ENCODE results near the gene RAD23B.

RAD23B gene

DNA sequence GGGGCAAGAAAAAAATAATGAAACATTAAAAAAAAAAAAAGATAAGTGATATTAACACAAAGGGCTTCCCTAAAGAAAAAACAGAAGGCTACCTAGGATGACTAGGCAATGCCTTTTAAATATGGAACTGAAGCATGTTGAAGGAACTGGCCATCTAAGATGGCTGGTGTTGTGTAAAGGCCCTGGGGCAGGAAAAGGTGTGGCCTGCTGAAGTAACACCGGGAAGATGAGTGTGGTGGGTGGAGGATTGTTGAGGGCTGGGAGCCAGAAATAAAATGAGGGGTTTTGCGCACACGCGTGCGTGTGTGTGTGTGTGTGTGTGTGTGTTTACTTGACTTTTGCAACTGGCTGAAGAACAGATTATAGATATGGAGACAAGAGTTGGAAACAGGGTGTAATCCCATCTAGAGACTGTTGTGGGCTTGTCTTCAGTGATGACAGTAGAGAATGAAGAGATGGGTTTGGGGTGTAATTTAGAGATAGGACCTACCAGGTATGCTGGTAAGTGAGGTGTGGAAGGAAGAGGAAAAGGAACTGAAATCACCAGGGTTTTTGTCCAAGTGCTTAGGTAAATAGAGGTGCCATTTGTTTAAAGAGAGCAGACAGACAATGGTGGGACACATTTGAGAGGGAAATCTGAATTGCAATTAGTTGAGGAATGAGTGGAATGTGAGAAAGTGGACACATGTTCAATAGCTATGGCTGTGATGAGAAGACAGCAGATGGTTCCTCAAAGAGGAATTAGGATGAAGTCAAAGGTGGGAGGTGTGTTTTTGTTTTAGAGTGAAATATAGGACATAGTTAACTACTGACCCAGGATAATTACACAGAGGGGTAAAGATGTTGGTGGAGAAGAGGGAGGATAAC lies 33.9 kb downstream of the RAD23B start:
- no peak for TF ChIP-seq POLR2AphosphoS5 (IDR thresholded peaks at IDR 0.05; ENCODE audit: low read depth)
- peak; percentile 2; the same call in 1 of the 2 replicates for TF ChIP-seq SPI1 (IDR thresholded peaks at IDR 0.05; ENCODE audit: borderline replicate concordance, low read depth)
- TF ChIP-seq, protein P1, sequence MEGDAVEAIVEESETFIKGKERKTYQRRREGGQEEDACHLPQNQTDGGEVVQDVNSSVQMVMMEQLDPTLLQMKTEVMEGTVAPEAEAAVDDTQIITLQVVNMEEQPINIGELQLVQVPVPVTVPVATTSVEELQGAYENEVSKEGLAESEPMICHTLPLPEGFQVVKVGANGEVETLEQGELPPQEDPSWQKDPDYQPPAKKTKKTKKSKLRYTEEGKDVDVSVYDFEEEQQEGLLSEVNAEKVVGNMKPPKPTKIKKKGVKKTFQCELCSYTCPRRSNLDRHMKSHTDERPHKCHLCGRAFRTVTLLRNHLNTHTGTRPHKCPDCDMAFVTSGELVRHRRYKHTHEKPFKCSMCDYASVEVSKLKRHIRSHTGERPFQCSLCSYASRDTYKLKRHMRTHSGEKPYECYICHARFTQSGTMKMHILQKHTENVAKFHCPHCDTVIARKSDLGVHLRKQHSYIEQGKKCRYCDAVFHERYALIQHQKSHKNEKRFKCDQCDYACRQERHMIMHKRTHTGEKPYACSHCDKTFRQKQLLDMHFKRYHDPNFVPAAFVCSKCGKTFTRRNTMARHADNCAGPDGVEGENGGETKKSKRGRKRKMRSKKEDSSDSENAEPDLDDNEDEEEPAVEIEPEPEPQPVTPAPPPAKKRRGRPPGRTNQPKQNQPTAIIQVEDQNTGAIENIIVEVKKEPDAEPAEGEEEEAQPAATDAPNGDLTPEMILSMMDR (IDR thresholded peaks at IDR 0.05; ENCODE audit: insufficient read depth, low read length) = no peak
- no peak for TF ChIP-seq GABPA (IDR thresholded peaks at IDR 0.05; ENCODE audit: low read depth)
- TF ChIP-seq, protein P2, sequence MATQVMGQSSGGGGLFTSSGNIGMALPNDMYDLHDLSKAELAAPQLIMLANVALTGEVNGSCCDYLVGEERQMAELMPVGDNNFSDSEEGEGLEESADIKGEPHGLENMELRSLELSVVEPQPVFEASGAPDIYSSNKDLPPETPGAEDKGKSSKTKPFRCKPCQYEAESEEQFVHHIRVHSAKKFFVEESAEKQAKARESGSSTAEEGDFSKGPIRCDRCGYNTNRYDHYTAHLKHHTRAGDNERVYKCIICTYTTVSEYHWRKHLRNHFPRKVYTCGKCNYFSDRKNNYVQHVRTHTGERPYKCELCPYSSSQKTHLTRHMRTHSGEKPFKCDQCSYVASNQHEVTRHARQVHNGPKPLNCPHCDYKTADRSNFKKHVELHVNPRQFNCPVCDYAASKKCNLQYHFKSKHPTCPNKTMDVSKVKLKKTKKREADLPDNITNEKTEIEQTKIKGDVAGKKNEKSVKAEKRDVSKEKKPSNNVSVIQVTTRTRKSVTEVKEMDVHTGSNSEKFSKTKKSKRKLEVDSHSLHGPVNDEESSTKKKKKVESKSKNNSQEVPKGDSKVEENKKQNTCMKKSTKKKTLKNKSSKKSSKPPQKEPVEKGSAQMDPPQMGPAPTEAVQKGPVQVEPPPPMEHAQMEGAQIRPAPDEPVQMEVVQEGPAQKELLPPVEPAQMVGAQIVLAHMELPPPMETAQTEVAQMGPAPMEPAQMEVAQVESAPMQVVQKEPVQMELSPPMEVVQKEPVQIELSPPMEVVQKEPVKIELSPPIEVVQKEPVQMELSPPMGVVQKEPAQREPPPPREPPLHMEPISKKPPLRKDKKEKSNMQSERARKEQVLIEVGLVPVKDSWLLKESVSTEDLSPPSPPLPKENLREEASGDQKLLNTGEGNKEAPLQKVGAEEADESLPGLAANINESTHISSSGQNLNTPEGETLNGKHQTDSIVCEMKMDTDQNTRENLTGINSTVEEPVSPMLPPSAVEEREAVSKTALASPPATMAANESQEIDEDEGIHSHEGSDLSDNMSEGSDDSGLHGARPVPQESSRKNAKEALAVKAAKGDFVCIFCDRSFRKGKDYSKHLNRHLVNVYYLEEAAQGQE (IDR thresholded peaks at IDR 0.05; ENCODE audit: insufficient replicate concordance, low read depth) = no peak
- H3K4me3 ChIP-seq (replicated peaks; ENCODE audit: insufficient read depth, low read length) = no peak overlapping the region
- H3K27me3 ChIP-seq (ENCODE audit: insufficient read depth, poor library complexity, severe bottlenecking) = no peaks in the 10 kb centered on the region
- no peak overlapping the region for H3K27ac ChIP-seq (replicated peaks)
- peak in 1 of 2 experiments; percentile 42 for DNase-seq (ENCODE audit: low read depth in 1 of 2, low spot score in 1 of 2)

DNA sequence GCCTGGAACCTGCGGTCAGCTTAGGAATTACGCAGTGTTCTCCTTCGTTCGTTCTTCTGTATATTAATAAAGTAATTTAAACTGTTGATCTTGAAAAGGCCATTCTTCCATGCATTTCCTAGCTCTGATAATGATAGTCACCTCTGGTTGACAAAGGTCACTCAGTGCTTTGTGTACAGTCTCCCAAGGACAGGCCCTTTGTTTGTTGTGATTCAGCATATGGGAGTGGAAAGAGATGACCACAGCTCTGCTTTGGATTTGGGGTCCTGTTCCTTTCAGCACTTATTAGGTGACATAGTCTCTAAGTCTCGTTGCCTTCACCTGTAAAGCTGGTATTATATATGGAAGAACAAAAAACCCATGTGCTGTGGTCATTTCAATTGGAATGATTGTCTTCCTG lies 39.6 kb downstream of the RAD23B start:
- no peaks in the 10 kb centered on the region for H3K27me3 ChIP-seq (ENCODE audit: insufficient read depth, poor library complexity, severe bottlenecking)
- H3K27ac ChIP-seq (replicated peaks) = no peak overlapping the region
- no peak overlapping the region for H3K4me3 ChIP-seq (replicated peaks; ENCODE audit: insufficient read depth, low read length)
- TF ChIP-seq, protein P2 (IDR thresholded peaks at IDR 0.05; ENCODE audit: insufficient replicate concordance, low read depth) = no peak
- no peak for TF ChIP-seq POLR2AphosphoS5 (IDR thresholded peaks at IDR 0.05; ENCODE audit: low read depth)
- no peak for TF ChIP-seq GABPA (IDR thresholded peaks at IDR 0.05; ENCODE audit: low read depth)
- DNase-seq (ENCODE audit: low read depth in 1 of 2, low spot score in 1 of 2) = no peak

DNA sequence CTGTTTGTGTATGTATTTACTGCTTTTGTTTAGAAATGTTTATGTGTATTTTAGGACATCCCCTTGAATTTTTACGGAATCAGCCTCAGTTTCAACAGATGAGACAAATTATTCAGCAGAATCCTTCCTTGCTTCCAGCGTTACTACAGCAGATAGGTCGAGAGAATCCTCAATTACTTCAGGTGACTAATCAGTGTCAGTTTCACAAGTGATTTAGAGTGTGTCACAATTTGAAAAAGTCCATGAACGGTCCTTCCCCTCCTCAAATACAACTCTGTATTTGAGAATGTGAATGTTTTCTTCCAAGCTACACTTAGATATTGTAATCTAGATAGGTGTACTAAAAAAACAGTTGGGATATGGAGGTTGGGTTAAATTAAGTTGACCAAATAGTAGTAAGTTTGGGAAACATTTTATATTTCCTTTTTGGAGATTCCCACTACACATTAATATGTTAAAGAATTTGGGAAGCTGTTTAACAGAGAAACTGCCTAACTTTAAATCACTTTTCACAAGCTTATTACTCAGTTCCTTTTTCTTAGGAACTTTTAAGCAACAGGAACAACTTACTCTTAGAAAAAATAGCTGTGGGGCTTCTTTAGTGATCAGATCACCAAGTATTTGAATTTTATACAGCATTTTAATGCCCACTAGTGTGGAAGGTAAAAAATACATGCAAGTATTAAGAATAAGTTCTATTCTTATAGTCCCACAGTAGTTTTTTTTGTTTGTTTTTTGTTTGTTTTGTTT lies 40.9 kb downstream of the RAD23B start:
- no peaks in the 10 kb centered on the region for H3K27me3 ChIP-seq (ENCODE audit: insufficient read depth, poor library complexity, severe bottlenecking)
- H3K4me3 ChIP-seq (replicated peaks; ENCODE audit: insufficient read depth, low read length) = no peak overlapping the region
- no peak for TF ChIP-seq GABPA (IDR thresholded peaks at IDR 0.05; ENCODE audit: low read depth)
- no peak for TF ChIP-seq POLR2AphosphoS5 (IDR thresholded peaks at IDR 0.05; ENCODE audit: low read depth)
- TF ChIP-seq, protein P1 (IDR thresholded peaks at IDR 0.05; ENCODE audit: insufficient read depth, low read length) = no peak
- TF ChIP-seq, protein P2 (IDR thresholded peaks at IDR 0.05; ENCODE audit: insufficient replicate concordance, low read depth) = no peak
- no peak for TF ChIP-seq SPI1 (IDR thresholded peaks at IDR 0.05; ENCODE audit: borderline replicate concordance, low read depth)
- H3K27ac ChIP-seq (replicated peaks) = no peak overlapping the region
- DNase-seq (ENCODE audit: low read depth in 1 of 2, low spot score in 1 of 2) = no peak

Data from HL-60 (cell line).